SK-N-SH (cell line): ENCODE results near the gene SLC35C1. TPM values are rescaled to one million over a fixed set of nuclear protein-coding genes. Genes with fewer than 3 reads are reported as not detected.

Experiments
- CTCF ChIA-PET: fragments of 300-600, 350-600 bp; formaldehyde crosslinking; extraction: SDS; loops from one replicate; lab custom pipeline; 2021; lab: Yijun Ruan, JAX
- POLR2A ChIA-PET: fragments of 350-600 bp; sonication (Branson Sonifier 250); formaldehyde crosslinking; extraction: SDS; loops from one replicate; lab custom pipeline; 2020; ENCODE audit warnings: antibody characterized with exemption, inconsistent platforms; lab: Yijun Ruan, JAX
- DNase-seq: peaks from one replicate; pipeline ENCODE4 v3.0.0; 2012
- H2AFZ ChIP-seq: fragments of 200-600 bp; sonication (generic); 2 replicates; pipeline ENCODE4 v1.8.1; 2016; ENCODE audit warnings: antibody characterized with exemption, mild to moderate bottlenecking, low read depth
- H3F3A ChIP-seq: fragments of 200-600 bp; sonication (generic); replicated peaks from 2 replicates; pipeline ENCODE3; 2016; ENCODE audit warnings: antibody characterized with exemption, mild to moderate bottlenecking; ENCODE audit not compliant: insufficient read depth
- H3K27ac ChIP-seq, 2 experiments: fragments of 200-500 bp in 1 of 2; fragments of 200-600 bp in 1 of 2; sonication (Bioruptor generic) in 1 of 2; sonication (generic), shearing (Covaris generic) in 1 of 2; 2 replicates each; pipeline versions ENCODE4 v1.5.1 to v1.6.1; 2014 to 2016; ENCODE audit warnings: low read depth in 2 of 2, inconsistent platforms in 1 of 2, low read length in 1 of 2, mild to moderate bottlenecking in 1 of 2, mixed read lengths in 1 of 2
- H3K27me3 ChIP-seq: fragments of 200-600 bp; sonication (generic), shearing (Covaris generic); 2 replicates; pipeline ENCODE4 v1.6.1; 2016; ENCODE audit warnings: mixed run types; ENCODE audit not compliant: insufficient read depth
- H3K36me3 ChIP-seq, 2 experiments: fragments of 200-500 bp in 1 of 2; fragments of 200-600 bp in 1 of 2; sonication (Bioruptor generic) in 1 of 2; sonication (generic) in 1 of 2; replicated peaks in 1 of 2; 2 replicates each; pipeline versions ENCODE3 to v1.5.1; 2014 to 2016; ENCODE audit warnings: low read length in 1 of 2, mild to moderate bottlenecking in 1 of 2; ENCODE audit not compliant: insufficient read depth in 2 of 2, control insufficient read depth in 1 of 2
- H3K4me1 ChIP-seq, 2 experiments: fragments of 200-500 bp in 1 of 2; fragments of 200-600 bp in 1 of 2; sonication (Bioruptor generic) in 1 of 2; sonication (generic), shearing (Covaris generic) in 1 of 2; 2 replicates each; pipeline versions ENCODE4 v1.5.1 to v1.6.1; 2014 to 2016; ENCODE audit warnings: low read depth in 1 of 2, low read length in 1 of 2, mixed run types in 1 of 2; ENCODE audit not compliant: insufficient read depth in 2 of 2, control insufficient read depth in 1 of 2
- H3K4me2 ChIP-seq: fragments of 200-600 bp; sonication (generic), shearing (Covaris generic); 2 replicates; pipeline ENCODE4 v1.6.1; 2017; ENCODE audit warnings: mixed run types
- H3K4me3 ChIP-seq, 2 experiments: fragments of 200-500 bp in 1 of 2; fragments of 200-600 bp in 1 of 2; sonication (Bioruptor generic) in 1 of 2; sonication (generic), shearing (Covaris generic) in 1 of 2; 2 replicates each; pipeline versions ENCODE4 v1.5.1 to v1.8.1; 2014 to 2016; ENCODE audit warnings: low read depth in 2 of 2, inconsistent platforms in 1 of 2, low read length in 1 of 2, mild to moderate bottlenecking in 1 of 2, mixed read lengths in 1 of 2, moderate library complexity in 1 of 2
- H3K79me2 ChIP-seq: fragments of 200-600 bp; sonication (generic); 2 replicates; pipeline ENCODE4 v1.8.1; 2017; ENCODE audit warnings: mild to moderate bottlenecking; ENCODE audit not compliant: insufficient read depth
- H3K9ac ChIP-seq: fragments of 200-600 bp; sonication (generic); 2 replicates; pipeline ENCODE4 v1.6.1; 2017; ENCODE audit warnings: mixed run types
- H3K9me2 ChIP-seq: fragments of 200-600 bp; sonication (generic); 2 replicates; pipeline ENCODE4 v1.6.1; 2017; ENCODE audit warnings: mixed run types
- H3K9me3 ChIP-seq: fragments of 200-600 bp; sonication (generic); 2 replicates; pipeline ENCODE4 v1.6.1; 2017; ENCODE audit warnings: mixed run types, mild to moderate bottlenecking, moderate library complexity
- H4K20me1 ChIP-seq: fragments of 200-600 bp; sonication (generic); 2 replicates; pipeline ENCODE4 v1.6.1; 2017; ENCODE audit warnings: mild to moderate bottlenecking, mixed run types; ENCODE audit not compliant: insufficient read depth
- CTCF ChIP-seq: fragments of 200-600 bp; sonication (generic); IDR thresholded peaks from 2 replicates; pipeline ENCODE4 v1.6.1; 2017; ENCODE audit warnings: antibody characterized with exemption, mild to moderate bottlenecking, moderate library complexity
- EP300 ChIP-seq, 2 experiments: IDR thresholded peaks; 2 replicates each; pipeline versions ENCODE4 v1.4.0 to v1.6.1; 2012; ENCODE audit warnings: borderline replicate concordance in 1 of 2, low read depth in 1 of 2, low read length in 1 of 2
- EZH2phosphoT487 ChIP-seq: fragments of 200-600 bp; sonication (generic); IDR thresholded peaks from 2 replicates; pipeline ENCODE4 v1.6.1; 2017; ENCODE audit warnings: low read depth, mixed run types, mild to moderate bottlenecking, antibody characterized with exemption, moderate library complexity, borderline replicate concordance
- FOSL2 ChIP-seq: IDR thresholded peaks from 2 replicates; pipeline ENCODE4 v1.4.0; 2012; ENCODE audit warnings: low read depth, mild to moderate bottlenecking, moderate library complexity, borderline replicate concordance
- JUND ChIP-seq: IDR thresholded peaks from 2 replicates; pipeline ENCODE4 v1.4.0; 2012
- NFIC ChIP-seq: IDR thresholded peaks from 2 replicates; pipeline ENCODE4 v1.4.0; 2012; ENCODE audit warnings: borderline replicate concordance
- RAD21 ChIP-seq: IDR thresholded peaks from 2 replicates; pipeline ENCODE4 v1.6.1; 2012; ENCODE audit warnings: mild to moderate bottlenecking, low read length
- REST ChIP-seq: IDR thresholded peaks from 2 replicates; pipeline ENCODE4 v1.6.1; 2012; ENCODE audit warnings: mild to moderate bottlenecking, low read depth, low read length, moderate library complexity
- SMC3 ChIP-seq: IDR thresholded peaks from 2 replicates; pipeline ENCODE4 v1.6.1; 2012; ENCODE audit warnings: low read depth, low read length, improper control_type of control experiment
- TAF1 ChIP-seq: IDR thresholded peaks from 2 replicates; pipeline ENCODE4 v1.6.1; 2012; ENCODE audit warnings: low read depth, mild to moderate bottlenecking, low read length, moderate library complexity, borderline replicate concordance
- USF2 ChIP-seq: fragments of 150-350 bp; IDR thresholded peaks from 2 replicates; pipeline ENCODE4 v1.6.1; 2017; ENCODE audit warnings: antibody characterized with exemption, low read length, low read depth, borderline replicate concordance
- WGBS: methylation state at CpG from one replicate; pipeline ENCODE4 v1.1.6; 2017; ENCODE audit warnings: low lambda C conversion rate; 5-methylcytosine and 5-hydroxymethylcytosine counted together
- polyA plus RNA-seq, 3 experiments: library from polyadenylated mRNA; depleted of rRNA; stranded (reverse); fragments of >200 nt; gene quantifications; 2 replicates each; pipeline ENCODE4 v1.2.3, GENCODE V29; 2012

Gene SLC35C1
- polyA plus RNA-seq, 1 of the 3 experiments (the other 2 are of a cell fraction): 6.2 TPM

- no peak for TF ChIP-seq USF2
- TF ChIP-seq REST: peak; percentile 59; the same call in 1 of the 2 replicates
- peak; percentile 92 for TF ChIP-seq TAF1
- TF ChIP-seq SMC3: no peak
- TF ChIP-seq FOSL2: peak; percentile 9; the same call in 1 of the 2 replicates
- peak; percentile 85 for TF ChIP-seq NFIC
- no peak; a peak in 1 of 4 replicates for TF ChIP-seq EP300 (IDR thresholded peaks at IDR 0.05; ENCODE audit: borderline replicate concordance in 1 of 2, low read depth in 1 of 2, low read length in 1 of 2)
- no peak for TF ChIP-seq JUND
- no peak for TF ChIP-seq EZH2phosphoT487
Measured at GRCh38 chr11:45846974-45847910, 42.3 kb downstream of the SLC35C1 start, which contains the start of gene CRY2 (continued).

GRCh38 chr11:45847911-45848316, 43.0 kb downstream of the SLC35C1 start:
- no peak for TF ChIP-seq RAD21
- TF ChIP-seq CTCF: peak; percentile 38
- Histone ChIP-seq H3K27ac (peak overlapping the region; percentile 23 to 86), H3K4me1 (peaks cover 11 to 20% of the 10 kb centered on the region in 2 experiments), H2AFZ (peak overlapping the region; percentile 63; the same call in 1 of the 2 replicates), H3K79me2 (peaks cover 54% of the 10 kb centered on the region), H3K4me2 (peak overlapping the region; percentile 92), H3K9me2 (no peaks in the 10 kb centered on the region), H3K9me3 (no peaks in the 10 kb centered on the region), H3K9ac (peak overlapping the region; percentile 94), H3K36me3 (no peaks in the 10 kb centered on the region), H3K27me3 (no peaks in the 10 kb centered on the region), H3K4me3 (peak overlapping the region; percentile 92 to 97), H4K20me1 (peaks cover 36% of the 10 kb centered on the region), H3F3A (no peaks in the 10 kb centered on the region)
- 3% methylated on average over 15 of the region's 16 CpGs for WGBS
- ChIA-PET CTCF (interaction anchor here (0.7 to 1.0 kb wide), 2 partner anchors 12 to 25 kb away, joined by 3 to 5 read pairs; no protein-coding TSS in a partner anchor), POLR2A (interaction anchor here (1.6 kb wide), 1 partner anchor 12 kb away, joined by 5 read pairs; no protein-coding TSS in a partner anchor)
- DNase-seq: peak; percentile 52
